Left cardiac atrium (tissue), 4 donors: ENCODE data around the gene PLXDC1. TPM values are rescaled to one million over a fixed set of nuclear protein-coding genes. Genes with fewer than 3 reads are reported as not detected.

Experiments used
- ATAC-seq, 2 donors: fragments of 200-7000 bp; cut with Tn5 transposase; one replicate each; pipeline ENCODE4 v1.9.1; 2020; ENCODE audit warnings: mild to moderate bottlenecking in 2 of 2, moderate library complexity in 2 of 2
- DNase-seq: peaks from one replicate; pipeline ENCODE4 v3.0.0-alpha.2; 2020
- intact Hi-C, 2 donors: fragments of 100-400 bp; cut with DNase I; formaldehyde crosslinking; loops; one replicate each; pipeline versions ENCODE4 v1.14.1 to v1.15.1; 2022 to 2023
- total RNA-seq, 2 donors: library from RNA; stranded (reverse); fragmentation: NEBNext Ultra II Directional; extraction: Animal tissue kit (Norgen Biotek cat#: 25700); gene quantifications; one replicate each; pipeline ENCODE4 v1.2.1, GENCODE V29; 2021
- donor health status: DM: no; HTN: yes; CAD: no.
- donor health status: DM: no; HTN: yes; CAD: no; lungs with severe emphysema.
- donor health status: DM: yes; HTN: yes; CAD: no.
- donor health status: Dilated cardiomyopathy.

The PLXDC1 gene
- total RNA-seq, 2 donors from 2014 or later, result 7.6 to 18.0 TPM

DNA sequence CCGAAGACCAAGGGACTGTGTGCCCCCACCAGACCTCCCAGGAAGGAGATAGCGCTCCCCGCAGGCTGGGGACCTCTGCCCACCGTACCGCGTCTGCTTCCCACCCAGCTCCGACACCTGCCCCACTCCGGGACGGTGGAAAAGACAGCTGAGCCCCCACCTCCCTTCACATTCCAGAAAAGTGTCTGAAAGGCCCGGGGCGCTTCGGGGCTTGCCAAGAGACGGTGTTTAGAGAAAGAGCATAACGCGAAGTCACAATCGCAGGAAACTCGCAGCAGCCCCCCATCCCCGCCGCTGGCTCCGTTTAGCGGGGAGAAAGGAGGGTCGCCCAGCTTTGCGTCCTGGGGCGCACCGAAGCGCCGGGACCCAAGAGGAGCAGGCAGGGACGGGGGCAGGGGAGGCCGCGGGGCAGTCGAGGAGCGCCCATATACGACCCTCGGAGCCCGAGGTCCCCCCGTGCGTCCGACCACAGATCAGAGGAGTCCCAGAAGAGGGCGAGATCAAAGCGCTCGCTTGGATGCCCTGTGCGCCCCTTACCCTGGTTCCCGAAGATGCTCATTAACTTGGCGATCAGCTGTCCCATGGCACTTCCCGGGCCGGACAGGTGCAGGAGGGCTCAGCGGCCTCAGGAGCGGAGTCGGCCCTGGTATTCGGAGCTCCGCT, 13.9 kb upstream of the PLXDC1 start:
- intact Hi-C loops, result no loop called here
- DNase-seq (no peak), ATAC-seq (peak in 1 of 2 donors; percentile 9)

DNA sequence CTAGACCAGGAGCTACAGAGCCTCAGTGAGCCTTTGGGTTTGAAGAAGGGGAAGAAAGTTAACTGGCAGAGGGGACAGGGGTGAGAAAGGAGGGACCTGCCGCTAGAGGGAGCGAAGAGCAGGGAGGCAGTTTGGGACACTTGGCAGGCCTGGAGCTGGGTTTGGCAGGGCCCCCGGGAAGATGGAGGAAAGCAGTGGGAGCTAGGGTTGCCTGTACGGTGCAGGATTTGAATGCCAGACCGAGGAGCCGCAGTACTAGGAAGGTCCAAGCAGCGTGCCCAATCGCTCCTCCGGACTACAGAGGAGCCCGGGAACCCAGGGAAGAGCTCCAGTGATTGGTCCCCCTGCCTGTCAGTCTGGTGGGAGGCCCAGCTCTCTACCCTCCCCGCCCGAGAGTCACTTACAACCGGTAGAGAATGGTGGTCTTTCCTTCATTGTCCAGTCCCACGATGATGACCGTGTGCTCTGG, 13.3 kb upstream of the PLXDC1 start:
- intact Hi-C loops, result no loop called here
- ATAC-seq, result peak; percentile 92 to 95

DNA sequence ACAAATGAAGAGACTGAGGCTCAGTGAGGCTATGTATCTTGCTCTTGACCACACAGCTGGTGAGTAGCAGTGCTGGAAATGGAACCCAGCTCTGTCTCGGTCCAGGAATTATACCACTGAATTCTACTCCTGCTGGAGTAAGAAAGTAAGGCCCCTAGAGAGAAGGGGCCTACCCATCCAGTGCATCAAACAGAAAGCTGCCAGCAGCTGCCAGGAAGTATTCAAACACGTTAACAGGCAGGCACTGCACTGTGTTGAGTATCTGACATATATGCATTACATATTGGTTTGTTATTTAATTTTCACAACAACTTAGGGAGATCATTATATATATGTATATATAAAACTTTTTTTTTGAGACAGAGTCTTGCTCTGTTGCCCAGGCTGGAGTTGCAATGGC, 10.5 kb upstream of the PLXDC1 start:
- intact Hi-C loops, result no loop called here
- DNase-seq (no peak), ATAC-seq (no peak)

More for the DNA sequence above, 13.3 kb upstream of the PLXDC1 start:
- DNase-seq, result peak; percentile 91

DNA sequence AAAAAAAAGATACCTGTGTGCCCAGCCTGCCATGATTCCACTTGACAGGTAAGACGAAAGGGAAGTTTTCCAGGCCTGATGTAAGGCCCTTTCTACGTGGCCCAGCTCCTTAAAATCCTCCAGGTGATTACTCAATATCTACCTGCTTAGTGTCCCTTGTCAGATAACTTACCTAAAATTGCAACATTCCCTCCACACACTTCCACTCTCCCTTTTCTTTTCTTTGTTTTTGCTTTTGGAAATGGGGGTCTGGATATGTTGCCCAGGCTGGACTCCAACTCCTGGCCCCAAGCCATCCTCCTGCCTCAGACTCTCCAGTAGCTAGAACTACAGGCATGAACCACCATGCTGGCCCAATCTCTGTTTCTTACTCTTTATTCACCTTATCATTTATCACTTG, 7.2 kb upstream of the PLXDC1 start:
- intact Hi-C loops, result loop anchor here in 1 of 2 donors (10.0 kb wide), 1 partner anchor 294 kb away; no protein-coding TSS in a partner anchor
- ATAC-seq (no peak), DNase-seq (no peak)

DNA sequence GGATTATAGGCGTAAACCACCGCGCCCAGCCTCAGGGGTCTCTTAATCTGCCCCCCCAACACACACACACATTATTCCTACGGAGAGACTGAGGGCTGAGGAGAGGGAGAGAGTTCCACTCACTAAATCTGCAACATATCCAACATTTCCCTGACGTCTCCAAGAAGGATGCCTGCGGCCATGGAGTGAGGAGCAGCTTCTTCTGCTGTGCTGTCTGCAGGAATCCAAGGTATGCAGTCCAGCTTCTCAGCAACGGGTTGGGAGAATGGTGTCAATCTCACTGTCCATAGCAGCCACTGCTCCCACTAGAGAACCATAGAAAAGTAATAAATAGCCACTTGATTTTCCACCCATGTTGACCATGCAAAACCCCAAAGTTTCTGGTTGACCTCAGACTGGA, 5.1 kb upstream of the PLXDC1 start:
- no peak for ATAC-seq
- intact Hi-C loops, result loop anchor here in 1 of 2 donors (10.0 kb wide), 1 partner anchor 292 kb away; no protein-coding TSS in a partner anchor
- no peak for DNase-seq

DNA sequence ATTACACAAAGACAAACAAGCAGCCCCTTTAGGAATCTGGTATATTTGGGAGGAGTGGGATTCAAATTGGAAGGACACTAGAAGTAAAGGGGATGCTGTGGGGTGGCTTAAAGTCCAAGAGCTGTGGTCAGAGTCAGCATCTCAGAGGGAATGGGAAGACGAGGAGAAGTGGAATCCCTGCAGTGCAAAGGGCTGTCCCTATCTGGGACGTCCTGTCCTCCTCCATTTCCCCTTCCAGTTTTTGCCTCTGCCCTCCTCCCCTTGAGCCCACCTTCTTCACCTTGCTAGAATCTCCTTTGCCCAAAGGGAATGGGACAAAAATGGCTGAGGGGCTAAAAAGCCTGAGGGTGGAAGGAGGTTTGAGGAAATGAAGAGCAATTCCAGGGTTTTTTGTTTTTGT, 4.2 kb upstream of the PLXDC1 start:
- no peak for DNase-seq
- intact Hi-C loops, result loop anchor here in 1 of 2 donors (10.0 kb wide), 1 partner anchor 291 kb away; no protein-coding TSS in a partner anchor
- no peak for ATAC-seq

DNA sequence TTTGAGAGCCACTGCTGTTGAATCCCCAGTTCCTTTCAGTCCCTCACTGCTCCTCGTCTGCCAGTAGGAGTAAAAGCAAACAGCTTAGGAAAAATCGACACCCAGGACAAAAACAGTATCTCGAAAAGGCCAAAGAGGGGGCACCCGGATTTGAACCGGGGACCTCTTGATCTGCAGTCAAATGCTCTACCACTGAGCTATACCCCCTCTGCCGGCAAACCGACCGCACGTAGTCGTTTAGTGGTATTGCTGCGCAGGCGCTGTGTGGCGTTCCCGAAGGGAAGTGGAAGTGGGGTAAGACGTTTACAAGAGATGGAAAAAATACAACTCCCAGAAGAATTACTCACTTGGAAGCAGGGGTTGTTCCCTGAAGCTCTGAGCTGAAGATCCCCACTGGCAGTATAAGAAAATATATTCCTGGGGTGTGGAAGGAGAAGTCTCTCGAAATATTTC, 2.2 kb upstream of the PLXDC1 start:
- DNase-seq (peak; percentile 87), ATAC-seq (peak; percentile 87 to 92)
- intact Hi-C loops, result loop anchor here (2.0 to 10.0 kb wide), 5 partner anchors 86 to 401 kb away; partner anchors contain the start of gene PSMB3 (in 1 of the 2)

DNA sequence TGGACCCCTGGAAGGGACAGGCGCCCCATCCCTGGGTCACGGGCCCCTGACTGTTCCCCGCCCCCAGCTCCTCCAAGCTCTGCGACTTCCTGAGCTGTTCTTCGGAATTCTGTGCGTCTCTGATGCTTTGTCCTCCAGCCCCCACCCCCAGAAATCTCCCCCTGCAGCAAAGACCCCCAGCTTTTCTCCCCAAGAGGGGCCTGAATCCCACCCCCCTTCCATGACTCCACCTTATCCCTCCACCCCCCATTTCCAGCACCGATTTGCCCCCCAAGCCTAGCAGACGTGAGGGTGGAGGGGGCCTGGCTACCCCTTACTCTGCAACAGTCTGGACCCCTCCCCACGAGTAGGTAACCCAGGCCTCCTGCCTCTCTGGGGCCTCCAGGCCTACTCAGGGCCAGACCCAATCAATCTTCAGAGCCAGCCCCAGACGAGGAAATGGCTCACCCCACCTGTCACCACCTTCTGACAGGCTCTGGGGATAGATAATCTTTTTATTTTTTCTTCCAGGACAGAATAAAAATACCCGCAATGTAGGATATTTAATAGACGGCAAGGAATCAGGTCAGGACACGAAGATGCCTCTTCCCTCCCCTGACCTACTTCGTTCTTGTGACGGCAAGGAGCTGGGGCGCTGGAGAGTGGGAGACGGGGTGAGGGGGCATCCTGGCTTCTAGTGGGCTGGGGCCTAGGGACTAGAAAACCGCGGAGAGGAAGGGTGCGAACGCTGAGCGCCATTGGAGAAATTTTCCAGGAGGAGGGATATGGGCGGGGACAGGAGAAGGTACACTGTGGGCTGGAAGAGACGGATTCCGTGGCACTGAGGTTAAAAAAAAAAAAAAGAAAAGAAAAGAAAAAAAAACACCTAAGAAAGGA, 744 bp upstream of the PLXDC1 start:
- no peak for DNase-seq
- peak in 1 of 2 donors; percentile 24 for ATAC-seq
- intact Hi-C loops, result loop anchor here (2.0 to 10.0 kb wide), 5 partner anchors 85 to 400 kb away; partner anchors contain the start of gene PSMB3 (in 1 of the 2)

DNA sequence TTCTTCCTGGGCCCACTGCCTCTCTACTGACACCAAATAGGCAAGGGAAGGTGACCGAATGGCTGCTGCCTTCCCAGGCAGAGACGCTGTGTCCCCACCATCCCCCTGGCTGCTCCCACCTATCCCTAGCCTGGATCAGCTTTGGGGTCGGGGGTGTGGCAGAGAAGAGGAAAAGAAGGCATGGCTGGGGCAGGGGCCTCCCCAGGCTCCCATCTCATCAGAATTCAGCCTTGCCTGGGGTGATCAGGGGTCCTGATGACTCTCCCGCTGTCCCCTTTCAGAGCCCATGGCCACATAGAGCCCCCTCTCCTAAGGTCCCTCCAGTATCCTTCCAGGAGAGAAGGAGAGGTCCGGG, 665 bp downstream of the PLXDC1 start:
- no peak for ATAC-seq
- intact Hi-C loops, result loop anchor here (5.0 to 10.0 kb wide), 4 partner anchors 83 to 398 kb away; partner anchors contain the start of gene PSMB3 (in 1 of the 2)
- DNase-seq, result no peak

DNA sequence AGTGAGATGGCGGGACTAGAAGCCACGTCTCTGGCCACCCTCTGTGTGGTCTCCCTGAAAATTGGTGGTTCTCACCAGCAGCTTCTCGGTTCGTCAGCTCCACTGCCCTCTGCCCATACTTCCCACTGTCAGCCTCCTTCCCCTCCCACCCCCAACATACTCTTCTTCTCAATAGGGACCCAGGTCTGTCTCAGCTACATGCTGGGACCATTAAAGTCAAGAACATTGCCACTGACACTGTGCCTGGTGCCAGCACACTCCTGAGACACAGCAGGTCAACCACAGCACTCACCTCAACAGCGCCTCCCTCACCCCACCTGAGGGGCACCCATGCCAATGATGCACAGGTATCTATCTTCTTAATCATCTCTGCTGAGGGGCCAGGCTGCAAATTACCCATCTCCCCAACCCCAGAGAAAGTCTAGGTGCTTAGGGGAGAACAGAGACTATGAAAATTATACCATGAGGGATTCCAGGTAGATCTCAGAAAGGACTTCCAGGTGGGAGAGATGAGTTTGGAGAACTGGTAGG, 1.3 kb downstream of the PLXDC1 start:
- DNase-seq (no peak), ATAC-seq (no peak)
- intact Hi-C loops, result loop anchor here (5.0 to 10.0 kb wide), 4 partner anchors 83 to 398 kb away; partner anchors contain the start of gene PSMB3 (in 1 of the 2)

DNA sequence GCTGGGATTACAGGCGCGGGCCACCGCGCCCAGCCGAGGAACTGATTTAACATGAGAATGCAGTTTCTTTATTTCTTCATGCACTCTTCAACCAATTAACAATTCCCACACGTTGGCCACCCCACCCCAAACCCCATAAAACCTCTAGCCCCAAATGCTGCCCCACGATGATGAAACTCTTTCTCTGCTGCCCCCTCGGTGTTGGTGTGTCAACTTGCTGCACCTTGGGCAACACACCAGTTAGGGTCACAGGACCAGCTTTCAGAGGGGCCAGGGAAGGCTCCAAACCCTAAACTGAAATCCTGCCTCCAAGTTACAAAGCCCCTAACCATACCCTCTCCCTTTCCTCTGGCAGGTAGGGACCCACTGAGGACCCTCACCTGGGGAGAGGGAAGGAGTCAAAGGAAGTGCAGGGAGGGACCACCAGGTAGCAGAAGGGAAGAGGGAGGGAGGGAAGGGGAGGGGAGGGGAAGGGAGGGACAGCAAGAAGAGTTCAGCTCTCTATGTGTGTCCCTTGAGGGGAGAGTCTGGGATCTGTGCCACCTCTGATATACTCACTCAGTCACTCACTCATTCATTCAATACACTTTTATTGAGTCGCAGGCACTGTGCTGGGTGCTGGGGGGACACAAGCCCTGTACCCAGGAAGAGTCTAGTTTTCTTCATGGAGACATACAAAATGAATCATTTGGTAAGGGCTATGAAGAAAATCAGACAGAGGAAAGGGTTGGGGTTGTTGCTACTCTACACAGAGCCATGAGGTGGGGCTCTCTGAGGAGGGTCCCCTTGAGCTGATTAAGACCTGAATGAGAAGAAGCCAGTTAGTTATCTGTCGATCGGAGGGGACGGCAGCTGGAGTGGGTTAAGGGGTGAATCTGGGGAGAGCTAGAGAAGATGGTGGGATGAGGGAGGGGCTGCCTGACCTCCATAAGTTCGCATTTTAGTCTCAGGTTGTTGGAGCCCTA, 3.9 kb downstream of the PLXDC1 start:
- intact Hi-C loops, result loop anchor here in 1 of 2 donors (10.0 kb wide), 2 partner anchors 73 to 283 kb away; no protein-coding TSS in a partner anchor
- ATAC-seq, result no peak
- no peak for DNase-seq

DNA sequence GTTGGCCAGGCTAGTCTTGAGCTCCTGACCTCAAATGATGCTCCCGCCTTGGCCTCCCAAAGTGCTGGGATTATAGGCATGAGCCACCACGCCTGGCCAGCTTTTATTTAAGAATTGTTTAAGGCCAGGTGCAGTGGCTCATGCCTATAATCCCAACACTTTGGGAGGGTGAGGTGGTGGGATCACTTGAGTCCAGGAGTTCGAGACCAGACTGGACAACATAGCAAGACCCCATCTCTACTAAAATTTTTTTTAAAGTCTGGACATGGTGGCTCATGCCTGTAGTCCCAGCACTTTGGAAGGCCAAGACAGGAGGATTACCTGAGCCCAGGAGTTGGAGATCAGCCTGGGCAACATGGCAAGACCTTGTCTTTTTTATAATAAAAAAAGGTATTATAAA, 5.2 kb downstream of the PLXDC1 start:
- ATAC-seq (no peak), DNase-seq (no peak)
- intact Hi-C loops, result loop anchor here in 1 of 2 donors (10.0 kb wide), 2 partner anchors 71 to 281 kb away; no protein-coding TSS in a partner anchor

DNA sequence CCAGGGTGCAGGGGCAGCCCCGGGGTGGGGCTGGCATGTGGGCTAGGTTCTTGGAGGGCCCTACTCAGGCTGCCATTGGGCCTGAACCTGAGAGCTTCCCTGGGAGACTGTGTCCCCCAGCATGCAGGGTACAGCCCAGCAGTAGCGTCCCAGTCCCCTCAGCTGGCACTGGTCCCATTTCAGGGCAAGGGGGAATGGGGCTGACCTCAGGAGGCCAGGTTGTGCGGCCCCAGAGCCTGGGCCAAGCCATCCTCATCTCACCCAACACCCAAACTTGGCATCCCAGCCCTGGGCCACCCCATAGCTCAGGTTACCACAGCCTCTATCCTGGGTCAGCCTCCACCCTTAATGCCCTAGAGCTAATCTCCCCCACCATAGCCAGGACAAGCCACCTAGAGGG, 6.3 kb downstream of the PLXDC1 start:
- intact Hi-C loops, result loop anchor here in 1 of 2 donors (10.0 kb wide), 2 partner anchors 70 to 280 kb away; no protein-coding TSS in a partner anchor
- DNase-seq (no peak), ATAC-seq (no peak)

DNA sequence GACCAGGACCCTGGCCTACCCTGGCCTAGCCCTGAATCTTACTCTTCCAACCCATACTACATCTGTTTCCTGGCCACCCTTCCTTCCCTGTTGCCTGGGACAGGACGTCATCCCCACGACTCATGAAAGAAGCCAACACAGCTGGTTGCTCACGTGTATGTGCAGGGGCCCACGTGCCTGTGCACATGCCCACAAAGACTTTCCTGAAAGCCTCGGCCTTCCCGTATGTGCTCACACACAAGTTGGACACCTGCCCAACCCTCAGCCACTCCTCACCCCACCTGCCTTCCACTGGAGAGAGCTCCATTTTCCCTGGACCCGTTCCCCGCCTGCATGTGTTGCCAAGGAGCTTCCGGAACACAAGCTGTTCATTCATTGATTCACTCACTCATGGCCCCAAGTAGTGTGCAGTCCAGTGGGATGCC, 7.0 kb downstream of the PLXDC1 start:
- peak; percentile 84 for ATAC-seq
- intact Hi-C loops, result loop anchor here in 1 of 2 donors (10.0 kb wide), 2 partner anchors 70 to 280 kb away; no protein-coding TSS in a partner anchor
- DNase-seq, result peak; percentile 90

DNA sequence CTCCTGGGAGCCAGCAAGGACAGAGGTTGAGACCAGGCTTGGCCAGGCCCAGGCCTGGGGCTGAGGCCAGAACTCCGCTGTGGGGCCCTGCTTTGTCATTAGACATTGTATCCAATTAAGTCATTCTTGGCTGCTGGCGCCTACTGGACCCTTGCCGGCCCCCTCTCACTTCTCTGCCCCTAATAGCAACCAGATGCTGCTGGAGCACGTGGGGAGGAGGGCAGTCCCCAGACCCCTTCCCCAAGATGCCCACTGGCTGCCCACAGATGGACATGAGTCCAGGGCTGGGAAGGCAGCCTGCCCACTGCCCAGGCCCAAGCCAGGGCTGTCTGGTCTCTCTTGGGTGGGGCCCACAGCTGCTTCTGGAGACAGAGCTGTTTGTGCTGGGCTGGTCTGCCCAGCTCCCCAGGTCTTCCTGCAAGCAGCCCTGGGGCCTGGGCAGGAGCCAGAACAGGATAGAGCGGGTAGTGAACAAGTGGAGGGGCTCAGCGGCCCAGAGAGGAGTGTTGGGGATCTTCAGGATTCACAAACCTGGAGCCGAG, 7.8 kb downstream of the PLXDC1 start:
- DNase-seq (peak; percentile 73), ATAC-seq (peak; percentile 70 to 79)
- intact Hi-C loops, result loop anchor here in 1 of 2 donors (10.0 kb wide), 2 partner anchors 69 to 279 kb away; no protein-coding TSS in a partner anchor

DNA sequence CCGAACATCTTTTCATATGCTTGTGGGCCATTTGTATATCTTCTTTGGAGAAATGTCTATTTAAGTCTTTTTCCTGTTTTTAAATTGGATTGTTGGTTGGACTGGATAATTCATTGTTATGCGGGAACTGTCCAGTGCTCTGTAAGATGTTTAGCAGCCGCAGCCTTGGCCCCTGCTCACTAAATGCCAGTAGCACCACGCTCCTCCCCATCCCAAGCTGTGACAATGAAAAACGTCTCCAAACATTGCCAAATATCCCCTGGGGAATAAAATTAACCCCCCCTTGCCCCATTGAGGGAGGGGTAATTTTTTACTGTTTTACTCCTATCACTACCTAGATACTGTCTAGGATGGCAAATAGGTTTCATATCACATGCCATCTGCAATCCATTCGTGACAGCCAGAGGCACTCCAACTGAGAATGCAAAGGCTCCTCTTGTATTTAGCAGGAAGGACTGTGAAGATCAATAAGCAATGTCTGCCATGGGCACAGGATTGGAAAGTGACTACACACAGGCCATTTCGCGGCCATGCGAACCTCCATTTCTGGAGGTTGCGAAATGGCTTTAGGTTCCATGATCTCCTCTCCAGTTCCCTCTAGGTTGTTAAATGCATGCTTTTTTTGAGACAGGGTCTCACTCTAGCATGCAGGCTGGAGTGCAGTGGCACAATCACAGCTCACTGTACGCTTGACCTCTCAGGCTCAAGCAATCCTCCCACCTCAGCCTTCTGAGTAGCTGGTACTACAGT, 9.3 kb downstream of the PLXDC1 start:
- DNase-seq (no peak), ATAC-seq (no peak)
- intact Hi-C loops, result loop anchor here in 1 of 2 donors (10.0 kb wide), 2 partner anchors 67 to 277 kb away; no protein-coding TSS in a partner anchor

DNA sequence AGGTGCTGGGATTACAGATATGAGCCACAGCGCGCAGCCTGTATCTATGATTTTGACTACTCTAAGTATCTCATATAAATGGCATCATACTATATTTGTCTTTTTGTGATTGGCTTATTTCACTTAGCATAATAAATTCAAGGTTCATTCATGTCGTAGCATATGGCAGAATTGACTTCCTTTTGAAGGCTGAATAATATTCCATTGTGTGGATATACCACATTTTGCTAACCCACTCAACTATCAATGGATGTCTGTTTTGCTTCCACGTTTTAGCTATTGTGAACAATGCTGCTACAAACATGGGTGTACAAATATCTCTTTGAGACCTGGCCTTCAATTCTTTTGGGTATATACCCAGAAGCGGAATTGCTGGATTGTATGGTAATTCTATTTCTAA, 10.1 kb downstream of the PLXDC1 start:
- ATAC-seq (no peak), DNase-seq (no peak)
- intact Hi-C loops, result loop anchor here in 1 of 2 donors (10.0 kb wide), 2 partner anchors 66 to 276 kb away; no protein-coding TSS in a partner anchor
